Right cardiac atrium (tissue), 5 donors: ENCODE measurements around the gene PPFIBP1. TPM values are rescaled to one million over a fixed set of nuclear protein-coding genes. Genes with fewer than 3 reads are reported as not detected.

Experiments
- ATAC-seq, 2 donors: fragments of 200-7000 bp; cut with Tn5 transposase; one replicate each; pipeline versions ENCODE4 v1.8.0 to v1.9.1; 2020; ENCODE audit warnings: moderate library complexity in 2 of 2, mild to moderate bottlenecking in 1 of 2
- DNase-seq, 3 donors: peaks; one replicate each; pipeline ENCODE4 v3.0.0-alpha.2; 2020
- H3K27ac ChIP-seq: one replicate; pipeline ENCODE4 v1.5.1; 2013; ENCODE audit warnings: mild to moderate bottlenecking, low read length, control low read depth, moderate library complexity
- H3K27me3 ChIP-seq: one replicate; pipeline ENCODE4 v1.6.1; 2013; ENCODE audit not compliant: control insufficient read depth, insufficient read depth
- H3K4me1 ChIP-seq: one replicate; pipeline ENCODE4 v1.6.1; 2013; ENCODE audit warnings: low read length; ENCODE audit not compliant: control insufficient read depth, insufficient read depth
- H3K4me3 ChIP-seq: one replicate; pipeline ENCODE4 v1.5.1; 2013; ENCODE audit warnings: low read length, control low read depth
- H3K9me3 ChIP-seq: one replicate; pipeline ENCODE4 v1.6.1; 2013; ENCODE audit warnings: low read length; ENCODE audit not compliant: control insufficient read depth
- WGBS: extraction: QIAGEN DNeasy Blood & Tissue Kit; methylation state at CpG from one replicate; pipeline ENCODE4 v1.1.7; 2013; 5-methylcytosine and 5-hydroxymethylcytosine counted together
- intact Hi-C, 4 donors: fragments of 100-400 bp; cut with DNase I; formaldehyde crosslinking; loops; one replicate each; pipeline versions ENCODE4 v1.11.0 to v1.14.0; 2022 to 2023
- polyA plus RNA-seq: library from polyadenylated mRNA; stranded (reverse); fragments of 200-250 nt; gene quantifications from one replicate; pipeline ENCODE4 v1.2.3, GENCODE V29; 2013
- total RNA-seq, 4 donors: library from RNA; stranded (reverse); fragmentation: NEBNext Ultra II Directional; extraction: Animal tissue kit (Norgen Biotek cat#: 25700); gene quantifications; one replicate each; pipeline ENCODE4 v1.2.1, GENCODE V29; 2021
- donor health status: healthy with polysubstance abuse.
- donor health status: DM: no; HTN: yes; CAD: no.
- donor health status: DM: no; HTN: no; CAD: no.
- donor health status: DM: no; HTN: yes; CAD: no; lungs with severe emphysema.
- donor health status: DM: yes; HTN: yes; CAD: no.

PPFIBP1 gene
- total and polyA plus RNA-seq, 5 donors = 26.4 to 176 (median 88.7) TPM

GRCh38 chr12:27610374-27610773 is 86.4 kb downstream of the PPFIBP1 start:
- 91% methylated on average over 2 of the region's 2 CpGs for WGBS
- Histone ChIP-seq H3K4me3 (no peak overlapping the region), H3K9me3 (no peaks in the 10 kb centered on the region), H3K4me1 (peaks cover 5% of the 10 kb centered on the region), H3K27me3 (no peaks in the 10 kb centered on the region), H3K27ac (no peak overlapping the region)
- ATAC-seq = no peak
- no peak for DNase-seq
- intact Hi-C loops = no loop called here

GRCh38 chr12:27614386-27614785 is 90.4 kb downstream of the PPFIBP1 start:
- 96% methylated on average over 3 of the region's 3 CpGs for WGBS
- Histone ChIP-seq H3K27me3 (no peaks in the 10 kb centered on the region), H3K4me3 (no peak overlapping the region), H3K4me1 (peaks cover 7% of the 10 kb centered on the region), H3K27ac (no peak overlapping the region), H3K9me3 (no peaks in the 10 kb centered on the region)
- ATAC-seq (no peak), DNase-seq (no peak)
- intact Hi-C loops = no loop called here

DNA sequence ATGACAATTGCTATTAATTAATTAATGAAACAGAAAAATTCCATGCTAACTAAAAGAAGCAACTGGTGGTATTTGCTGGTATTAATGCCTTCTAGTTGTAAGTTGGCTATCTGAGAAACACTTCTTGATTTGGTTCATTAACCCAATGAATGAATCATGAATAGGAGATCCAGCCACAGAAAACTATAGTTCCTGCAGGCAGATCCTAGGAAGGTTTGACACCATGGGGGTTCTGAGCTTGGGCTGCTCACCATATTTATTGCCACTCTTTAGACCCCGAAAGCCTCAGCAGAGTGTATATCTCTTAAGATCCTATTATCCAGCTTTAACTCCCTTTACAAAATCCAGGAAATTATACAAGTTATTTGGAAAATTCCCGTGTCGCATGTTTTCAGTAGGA is 90.9 kb downstream of the PPFIBP1 start:
- Histone ChIP-seq H3K27ac (no peak overlapping the region), H3K27me3 (no peaks in the 10 kb centered on the region), H3K9me3 (no peaks in the 10 kb centered on the region), H3K4me1 (peaks cover 6% of the 10 kb centered on the region), H3K4me3 (no peak overlapping the region)
- DNase-seq = no peak
- intact Hi-C loops = no loop called here
- WGBS = 97% methylated on average over 3 of the region's 3 CpGs
- no peak for ATAC-seq

GRCh38 chr12:27615331-27615891 is 91.4 kb downstream of the PPFIBP1 start:
- Histone ChIP-seq H3K4me1 (peaks cover 3% of the 10 kb centered on the region), H3K27me3 (no peaks in the 10 kb centered on the region), H3K4me3 (no peak overlapping the region), H3K9me3 (no peaks in the 10 kb centered on the region), H3K27ac (no peak overlapping the region)
- no peak for ATAC-seq
- no peak for DNase-seq
- intact Hi-C loops = no loop called here

DNA sequence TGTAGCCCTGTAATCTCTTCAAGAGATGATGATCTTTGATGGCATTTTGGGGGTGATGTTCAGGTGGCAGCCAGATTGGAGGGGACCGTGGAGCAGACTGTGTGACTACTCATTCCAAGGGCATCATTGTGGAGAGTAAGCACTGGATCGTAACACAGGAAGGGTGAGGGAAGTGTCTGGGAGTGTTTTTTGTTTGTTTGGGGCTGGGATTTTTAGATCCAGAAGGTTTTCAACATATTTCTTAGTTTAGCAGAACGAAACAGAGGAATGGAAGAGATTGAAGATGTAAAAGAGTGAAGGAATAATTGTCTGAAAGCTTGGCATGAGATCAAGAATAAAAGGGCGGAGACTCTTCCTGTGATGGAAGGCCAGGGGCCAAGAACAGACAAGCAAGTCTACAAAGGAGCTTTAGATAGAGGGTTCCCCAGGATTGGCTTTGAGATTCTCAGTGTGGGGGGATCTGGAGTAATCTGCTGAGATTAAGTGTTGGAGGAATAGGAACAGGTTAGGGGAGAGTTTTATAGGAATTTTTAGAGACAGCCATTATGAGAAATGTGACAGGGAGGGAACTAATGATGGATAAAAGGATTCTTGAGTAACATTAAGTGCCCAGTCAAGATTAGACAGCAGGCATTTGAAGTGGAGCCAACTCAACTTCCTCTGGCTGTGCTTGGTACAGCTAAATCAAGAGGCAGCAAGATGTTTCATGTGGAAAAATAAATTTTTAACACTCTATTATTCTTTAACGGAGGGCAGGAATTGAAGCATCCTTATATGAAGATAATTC is 92.5 kb downstream of the PPFIBP1 start:
- H3K9me3 ChIP-seq = no peaks in the 10 kb centered on the region
- H3K4me3 ChIP-seq = no peak overlapping the region
- H3K27ac ChIP-seq = no peak overlapping the region
- no peak for DNase-seq
- intact Hi-C loops = no loop called here
- WGBS = 49% methylated on average over 5 of the region's 5 CpGs
- H3K4me1 ChIP-seq = peaks cover 3% of the 10 kb centered on the region
- ATAC-seq = peak; percentile 41 to 49
- H3K27me3 ChIP-seq = no peaks in the 10 kb centered on the region

DNA sequence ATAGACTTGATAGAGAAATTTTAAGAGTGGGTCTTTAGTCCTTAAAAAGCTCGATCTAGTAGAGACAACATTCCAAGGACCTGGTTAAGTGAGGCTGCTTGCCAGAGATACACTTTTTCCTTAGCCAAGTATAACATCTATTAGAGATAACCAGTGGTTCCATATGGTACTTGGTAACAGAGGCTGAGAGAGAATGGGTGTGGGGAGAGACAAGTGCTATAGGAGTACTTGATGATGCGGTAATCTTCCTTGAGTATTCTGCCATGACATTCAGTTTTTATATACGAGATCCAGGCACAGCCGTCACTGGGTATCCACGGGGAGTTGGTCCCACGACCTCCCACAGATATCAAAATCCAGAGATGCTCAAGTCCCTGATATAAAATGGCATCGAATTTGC is 94.8 kb downstream of the PPFIBP1 start:
- H3K27me3 ChIP-seq = no peaks in the 10 kb centered on the region
- WGBS = 63% methylated on average over 7 of the region's 7 CpGs
- H3K4me3 ChIP-seq = no peak overlapping the region
- no peaks in the 10 kb centered on the region for H3K9me3 ChIP-seq
- H3K27ac ChIP-seq = no peak overlapping the region
- intact Hi-C loops = no loop called here
- DNase-seq = no peak
- ATAC-seq = peak in 1 of 2 donors; percentile 40
- peaks cover 3% of the 10 kb centered on the region for H3K4me1 ChIP-seq

DNA sequence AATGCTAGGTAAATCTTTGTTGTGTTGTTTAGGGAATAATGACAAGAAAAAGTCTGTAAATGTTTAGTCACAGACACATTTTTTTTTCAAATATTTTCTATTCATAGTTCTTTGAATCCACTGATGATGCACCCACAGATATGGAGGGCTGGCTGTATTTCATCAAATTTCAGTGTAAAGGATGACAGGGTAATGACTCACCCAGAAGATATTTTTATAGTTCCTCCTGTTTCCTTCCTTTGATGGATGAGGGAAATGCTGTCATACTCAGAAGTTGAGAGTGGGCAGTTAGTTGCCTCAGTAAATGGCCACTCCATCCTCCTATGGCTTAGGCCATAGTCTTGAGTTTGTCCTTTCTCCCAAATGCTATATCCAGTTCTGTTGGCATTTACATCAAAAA is 95.3 kb downstream of the PPFIBP1 start:
- Histone ChIP-seq H3K27ac (no peak overlapping the region), H3K9me3 (no peaks in the 10 kb centered on the region), H3K4me1 (peaks cover 3% of the 10 kb centered on the region), H3K27me3 (no peaks in the 10 kb centered on the region), H3K4me3 (no peak overlapping the region)
- ATAC-seq (peak in 1 of 2 donors; percentile 67), DNase-seq (no peak)
- intact Hi-C loops = no loop called here

DNA sequence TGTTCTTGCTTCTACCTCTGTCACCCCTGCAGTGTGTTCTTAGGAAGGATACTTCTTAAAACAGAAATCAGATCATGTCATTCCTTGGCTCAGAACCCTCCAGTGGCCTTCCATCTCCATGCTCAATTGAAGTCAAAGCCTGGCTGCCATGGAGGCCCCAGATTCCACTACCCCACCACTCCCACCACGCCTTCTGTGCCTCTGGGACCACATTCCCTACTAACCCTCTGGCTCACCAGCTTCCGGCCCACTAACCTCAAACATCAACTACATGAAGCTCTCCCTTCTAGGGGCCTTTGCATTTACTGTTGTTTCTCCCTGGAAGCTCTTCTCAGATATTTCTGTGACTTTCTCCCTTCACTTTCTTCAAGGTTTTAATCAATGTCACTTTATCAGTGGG is 96.1 kb downstream of the PPFIBP1 start:
- Histone ChIP-seq H3K27ac (no peak overlapping the region), H3K4me1 (peaks cover 3% of the 10 kb centered on the region), H3K27me3 (no peaks in the 10 kb centered on the region), H3K4me3 (no peak overlapping the region), H3K9me3 (no peaks in the 10 kb centered on the region)
- WGBS = 93% methylated on average over 2 of the region's 2 CpGs
- intact Hi-C loops = no loop called here
- no peak for DNase-seq
- no peak for ATAC-seq

DNA sequence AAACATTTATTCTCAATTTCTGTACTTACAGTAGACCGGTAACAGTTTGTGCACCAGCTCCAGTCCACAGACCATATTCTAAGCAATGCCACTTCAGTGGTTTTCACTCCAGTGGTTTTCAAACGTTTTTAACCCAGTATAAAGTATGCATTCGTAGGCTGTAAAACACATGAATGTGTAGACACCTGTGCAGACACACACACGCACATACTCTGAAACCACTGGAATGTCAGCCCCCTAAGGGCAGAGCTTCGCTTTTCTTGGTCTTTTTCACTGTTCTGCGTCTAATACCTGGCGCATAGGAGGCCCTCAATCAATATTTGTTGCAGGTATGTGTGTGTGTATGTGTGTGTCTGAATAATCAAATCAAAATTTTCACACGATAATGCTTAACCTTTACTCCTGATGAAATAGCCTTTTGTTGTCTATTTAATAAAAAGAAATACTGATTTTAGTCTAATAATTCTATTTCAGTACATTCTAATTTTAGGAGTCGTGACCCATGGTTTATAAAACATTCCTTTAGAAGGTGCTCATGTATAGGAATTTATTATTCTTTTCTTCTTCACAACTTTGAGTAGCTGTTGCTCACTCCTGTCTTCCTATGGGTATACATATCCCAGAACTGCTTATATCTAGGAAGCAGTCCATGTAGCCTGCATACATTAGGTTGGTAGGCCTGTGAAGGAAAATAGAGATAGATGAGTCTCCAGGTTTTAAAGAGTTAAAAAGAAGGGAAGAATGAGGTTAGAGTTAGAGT is 98.6 kb downstream of the PPFIBP1 start:
- Histone ChIP-seq H3K4me3 (no peak overlapping the region), H3K27me3 (no peaks in the 10 kb centered on the region), H3K9me3 (no peaks in the 10 kb centered on the region), H3K4me1 (peaks cover 4% of the 10 kb centered on the region), H3K27ac (no peak overlapping the region)
- DNase-seq (no peak), ATAC-seq (no peak)
- 89% methylated on average over 9 of the region's 9 CpGs for WGBS
- intact Hi-C loops = no loop called here

- Histone ChIP-seq H3K9me3 (no peaks in the 10 kb centered on the region), H3K4me1 (peaks cover 4% of the 10 kb centered on the region), H3K4me3 (no peak overlapping the region), H3K27ac (no peak overlapping the region), H3K27me3 (no peaks in the 10 kb centered on the region)
- ATAC-seq (peak in 1 of 2 donors; percentile 58), DNase-seq (no peak)
- intact Hi-C loops = no loop called here
- WGBS = 82% methylated on average over 5 of the region's 5 CpGs
Observed at GRCh38 chr12:27623645-27624044, 99.6 kb downstream of the PPFIBP1 start.

DNA sequence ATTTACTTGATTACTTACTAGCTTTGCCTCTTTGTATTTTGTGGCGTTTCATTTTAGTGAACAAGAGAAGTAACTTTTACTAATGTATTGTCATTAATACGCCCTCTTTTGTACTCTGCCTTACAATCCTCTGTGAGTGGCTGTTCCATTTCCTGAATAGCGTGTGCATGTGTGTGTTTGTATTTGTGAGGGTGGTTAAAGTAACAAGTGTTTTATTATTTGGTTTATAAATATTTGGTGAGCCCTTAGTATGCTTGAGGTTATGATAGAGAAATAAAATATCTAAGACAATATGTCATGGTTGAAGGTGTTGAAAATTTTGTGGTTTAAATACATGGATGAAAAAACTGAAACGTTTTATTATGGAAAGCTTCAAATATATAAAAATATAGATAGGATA is 100.6 kb downstream of the PPFIBP1 start:
- Histone ChIP-seq H3K27me3 (no peaks in the 10 kb centered on the region), H3K4me3 (no peak overlapping the region), H3K9me3 (no peaks in the 10 kb centered on the region), H3K27ac (no peak overlapping the region), H3K4me1 (peaks cover 1% of the 10 kb centered on the region)
- DNase-seq = no peak
- ATAC-seq = no peak
- intact Hi-C loops = no loop called here
- 69% methylated on average over 4 of the region's 4 CpGs for WGBS
